Muscle of leg (tissue), 11 donors: Measurements from ENCODE around the gene LRRC8D. TPM values are rescaled to one million over a fixed set of nuclear protein-coding genes. Genes with fewer than 3 reads are reported as not detected.
A peak's percentile ranks its signal among the peaks of the same experiment; 100 is the strongest.
"Not testable (repeated sequence)": the region's sequence is repeated elsewhere in the genome, so short reads cannot be mapped to it uniquely, and the experiment has no call there.

Source experiments
- DNase-seq: peaks from one replicate; pipeline ENCODE4 v3.0.0; 2013
- H3K27ac ChIP-seq: one replicate; pipeline ENCODE4 v1.5.1; 2013; ENCODE audit warnings: mild to moderate bottlenecking, low read length, control low read depth
- H3K27me3 ChIP-seq: one replicate; pipeline ENCODE4 v1.6.1; 2013; ENCODE audit warnings: low read length; ENCODE audit not compliant: control insufficient read depth, insufficient read depth
- H3K36me3 ChIP-seq: one replicate; pipeline ENCODE4 v1.6.1; 2013; ENCODE audit warnings: low read length; ENCODE audit not compliant: control insufficient read depth, insufficient read depth
- H3K4me1 ChIP-seq: one replicate; pipeline ENCODE4 v1.6.1; 2013; ENCODE audit warnings: low read length; ENCODE audit not compliant: control insufficient read depth, insufficient read depth
- H3K4me3 ChIP-seq: one replicate; pipeline ENCODE4 v1.5.1; 2013; ENCODE audit warnings: low read length, control low read depth
- H3K9me3 ChIP-seq: replicated peaks from 2 replicates; pipeline ENCODE4 v1.6.1; 2013; ENCODE audit warnings: low read depth, low read length; ENCODE audit not compliant: control insufficient read depth
- WGBS: methylation state at CpG from one replicate; pipeline ENCODE4 v1.1.5; 2013; ENCODE audit warnings: missing lambda C conversion rate; ENCODE audit not compliant: insufficient coverage; 5-methylcytosine and 5-hydroxymethylcytosine counted together
- polyA plus RNA-seq, 8 donors: library from polyadenylated mRNA; unstranded; fragments of 120-200 nt; gene quantifications; one replicate each; pipeline versions ENCODE4 v1.2.1 to v1.2.3, GENCODE V29; 2013; ENCODE audit warnings: inconsistent platforms in 1 of 8, low replicate concordance in 1 of 8; ENCODE audit not compliant: insufficient read length in 8 of 8, insufficient read depth in 1 of 8
- total RNA-seq: library from RNA; stranded (reverse); fragments of 120-200 nt; gene quantifications from one replicate; pipeline ENCODE4 v1.2.4, GENCODE V29; 2013

LRRC8D gene
- total and polyA plus RNA-seq, 9 donors = 6.2 to 10.5 (median 7.6) TPM

DNA sequence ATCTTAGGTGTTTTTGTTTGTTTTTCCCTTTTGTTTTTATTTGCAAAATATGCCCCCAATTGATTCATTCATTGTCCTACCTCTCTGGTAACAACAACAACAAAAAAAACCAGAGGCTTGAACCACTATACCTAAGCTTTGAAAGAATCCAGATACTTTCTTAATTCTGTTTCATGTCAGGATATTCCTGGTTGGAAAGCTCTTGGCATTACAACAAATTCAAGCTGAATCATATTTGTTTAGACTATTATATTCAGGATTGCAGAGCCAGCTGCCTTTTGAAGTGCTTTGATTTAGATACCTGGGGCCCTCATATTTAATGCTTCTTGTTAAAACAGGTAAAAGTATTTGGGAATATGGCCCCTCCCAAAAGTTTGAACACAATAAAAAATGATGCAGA is 151.2 kb downstream of the LRRC8D start:
- Histone ChIP-seq H3K27me3 (no peaks in the 10 kb centered on the region), H3K4me1 (peaks cover 2% of the 10 kb centered on the region), H3K27ac (no peak overlapping the region), H3K9me3 (no peaks in the 10 kb centered on the region), H3K4me3 (no peak overlapping the region), H3K36me3 (no peaks in the 10 kb centered on the region)
- no peak for DNase-seq

DNA sequence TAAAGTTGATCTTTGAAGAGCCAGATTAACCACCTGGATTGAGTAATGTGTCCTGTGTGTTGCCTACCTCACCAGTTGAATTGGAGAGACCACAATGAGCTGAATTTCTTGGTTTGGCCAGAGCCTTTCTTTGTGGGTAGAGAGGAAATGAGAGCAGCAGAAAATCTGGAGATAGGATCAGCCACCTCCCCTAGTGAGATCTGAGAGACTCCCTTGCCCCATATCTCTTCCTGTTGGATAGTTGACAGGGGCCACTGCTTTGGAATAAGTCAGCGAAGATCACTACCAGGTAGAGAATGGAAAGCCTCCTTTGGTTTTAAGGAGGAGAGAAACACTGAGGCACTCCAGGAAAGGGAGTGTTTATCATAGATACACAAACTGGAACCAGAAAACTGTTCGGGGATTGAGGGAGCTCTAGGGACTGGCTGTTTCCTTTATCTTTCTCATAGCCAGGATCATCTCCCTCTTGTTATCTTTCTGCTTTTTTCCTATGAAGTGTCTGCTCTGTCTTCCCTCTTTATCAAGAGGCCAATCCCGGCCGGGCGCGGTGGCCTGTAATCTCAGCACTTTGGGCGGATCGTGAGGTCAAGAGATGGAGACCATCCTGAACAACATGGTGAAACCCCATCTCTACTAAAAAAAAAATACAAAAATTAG is 152.8 kb downstream of the LRRC8D start:
- Histone ChIP-seq H3K4me3 (no peak overlapping the region), H3K27ac (no peak overlapping the region), H3K36me3 (no peaks in the 10 kb centered on the region), H3K4me1 (peaks cover 2% of the 10 kb centered on the region), H3K9me3 (no peaks in the 10 kb centered on the region), H3K27me3 (no peaks in the 10 kb centered on the region)
- no CpG with 5 or more reads among the region's 8 CpGs for WGBS
- DNase-seq = no peak

DNA sequence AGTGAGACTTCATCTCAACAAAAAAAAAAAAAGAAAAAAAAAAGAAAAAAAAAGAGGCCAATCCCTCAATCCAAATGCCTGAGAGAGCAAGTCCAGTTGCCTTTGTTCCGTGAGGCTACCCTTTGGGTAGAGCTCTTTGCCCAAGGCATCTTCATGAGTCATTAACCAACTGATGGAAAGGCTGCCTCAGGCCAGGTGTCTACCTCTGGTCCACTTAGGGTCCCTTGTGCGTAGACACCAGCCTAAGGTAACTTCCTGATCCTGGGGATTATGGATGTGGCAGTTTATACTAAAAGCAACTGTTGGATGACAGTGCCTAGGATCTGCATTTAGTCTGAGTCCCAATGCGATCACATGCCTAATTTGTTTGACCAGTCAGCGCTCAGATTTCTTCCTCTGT is 153.4 kb downstream of the LRRC8D start:
- Histone ChIP-seq H3K27me3 (no peaks in the 10 kb centered on the region), H3K9me3 (no peaks in the 10 kb centered on the region), H3K4me1 (peaks cover 2% of the 10 kb centered on the region), H3K4me3 (no peak overlapping the region), H3K36me3 (no peaks in the 10 kb centered on the region), H3K27ac (peak overlapping the region; percentile 20)
- 100% methylated on average over 2 of the region's 4 CpGs for WGBS
- no peak for DNase-seq

DNA sequence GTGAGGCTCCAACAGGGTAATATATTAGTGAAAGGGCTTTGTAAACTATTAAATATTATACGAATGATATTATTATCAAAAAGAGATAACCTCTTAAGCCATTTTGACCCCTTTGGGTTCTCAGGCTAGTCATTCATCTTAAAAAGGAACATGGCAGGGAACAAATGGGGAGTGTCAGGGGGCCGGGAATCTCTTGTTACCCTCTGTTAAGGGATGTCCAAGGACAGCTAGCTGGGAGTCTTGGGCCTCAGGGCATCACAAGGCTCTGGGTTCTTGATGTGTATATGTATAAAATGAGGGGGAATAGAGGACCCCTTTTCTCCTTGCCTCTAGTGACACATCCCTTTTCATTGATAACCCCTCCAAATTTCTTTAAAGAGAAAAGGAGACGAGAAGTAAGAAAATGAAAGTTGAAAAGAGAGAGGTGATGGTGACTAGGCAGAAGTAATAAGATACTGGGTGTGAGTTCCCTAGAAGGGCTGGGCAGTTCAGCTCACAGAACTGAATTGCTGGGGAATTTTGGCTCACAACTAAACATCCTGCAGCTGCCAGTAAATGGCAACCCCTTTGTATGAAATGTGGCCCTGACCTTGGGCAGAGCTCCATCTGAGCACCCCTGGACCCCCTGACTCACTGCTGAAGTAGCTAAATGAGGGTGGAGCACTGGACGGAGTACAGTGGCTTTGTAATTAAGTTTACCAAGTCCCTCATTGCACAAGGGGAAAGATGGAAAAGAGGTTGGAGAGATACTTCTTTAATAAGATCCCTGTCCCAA is 154.1 kb downstream of the LRRC8D start:
- WGBS = no CpG with 5 or more reads among the region's 4 CpGs

DNA sequence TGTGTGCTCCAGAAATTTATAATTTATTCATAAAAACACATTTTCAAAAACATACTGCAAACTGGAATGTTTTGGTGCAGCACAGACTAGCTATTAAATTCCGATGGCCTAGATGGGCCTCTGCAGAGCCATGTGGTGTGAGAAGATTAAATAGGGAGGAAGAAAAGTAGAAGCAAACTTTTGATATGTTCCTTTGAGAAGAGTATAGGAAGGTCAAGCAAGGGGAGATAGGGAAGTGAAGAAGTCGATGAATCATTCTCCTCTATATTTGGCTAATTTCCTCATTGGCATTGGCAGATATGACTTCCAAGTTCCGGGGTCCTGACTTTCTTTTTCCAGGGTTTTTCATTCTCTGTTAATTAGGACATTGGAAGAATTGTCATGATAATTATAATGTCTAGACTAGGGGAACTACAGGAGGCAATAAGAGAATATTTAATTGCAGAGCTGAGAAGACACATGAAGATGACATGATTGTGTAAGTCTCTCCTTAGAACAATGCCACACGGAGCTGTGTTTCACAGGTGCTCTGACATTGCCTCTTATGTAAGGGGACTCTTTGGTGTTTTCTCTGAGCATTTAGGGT is 154.8 kb downstream of the LRRC8D start:
- no peak for DNase-seq
- 100% methylated on average over 1 of the region's 4 CpGs for WGBS
- no peaks in the 10 kb centered on the region for H3K27me3 ChIP-seq
- no peaks in the 10 kb centered on the region for H3K9me3 ChIP-seq
- peaks cover 2% of the 10 kb centered on the region for H3K4me1 ChIP-seq
- no peaks in the 10 kb centered on the region for H3K36me3 ChIP-seq
- no peak overlapping the region for H3K27ac ChIP-seq
- H3K4me3 ChIP-seq = no peak overlapping the region

More for the DNA sequence above, 154.1 kb downstream of the LRRC8D start:
- no peak overlapping the region for H3K4me3 ChIP-seq
- no peaks in the 10 kb centered on the region for H3K36me3 ChIP-seq
- no peaks in the 10 kb centered on the region for H3K9me3 ChIP-seq
- peak overlapping the region; percentile 20 for H3K27ac ChIP-seq
- peak; percentile 24 for DNase-seq
- peaks cover 2% of the 10 kb centered on the region for H3K4me1 ChIP-seq
- no peaks in the 10 kb centered on the region for H3K27me3 ChIP-seq

DNA sequence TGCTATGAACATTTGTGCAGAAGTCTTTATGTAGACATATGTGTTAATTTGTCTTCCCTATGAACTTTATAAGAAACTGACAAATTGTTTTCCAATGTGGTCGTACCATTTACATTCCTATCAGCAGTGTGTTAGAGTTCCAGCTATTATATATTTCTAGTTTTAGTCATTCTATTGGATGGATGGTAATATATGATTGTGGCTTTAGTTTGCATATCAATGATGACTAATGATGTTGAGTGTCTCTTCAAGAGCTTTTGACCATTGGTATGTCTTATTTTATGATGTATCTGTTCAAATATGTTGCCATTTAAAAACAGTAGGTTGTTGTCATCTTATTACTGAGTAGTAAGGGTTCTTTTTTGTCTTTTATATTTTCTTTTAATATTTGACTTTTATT is 157.9 kb downstream of the LRRC8D start:
- no CpG with 5 or more reads among the region's 1 CpG for WGBS
- no peak for DNase-seq
- Histone ChIP-seq H3K36me3 (no peaks in the 10 kb centered on the region), H3K9me3 (no peaks in the 10 kb centered on the region), H3K27me3 (no peaks in the 10 kb centered on the region), H3K27ac (no peak overlapping the region), H3K4me3 (no peak overlapping the region), H3K4me1 (peaks cover 2% of the 10 kb centered on the region)

DNA sequence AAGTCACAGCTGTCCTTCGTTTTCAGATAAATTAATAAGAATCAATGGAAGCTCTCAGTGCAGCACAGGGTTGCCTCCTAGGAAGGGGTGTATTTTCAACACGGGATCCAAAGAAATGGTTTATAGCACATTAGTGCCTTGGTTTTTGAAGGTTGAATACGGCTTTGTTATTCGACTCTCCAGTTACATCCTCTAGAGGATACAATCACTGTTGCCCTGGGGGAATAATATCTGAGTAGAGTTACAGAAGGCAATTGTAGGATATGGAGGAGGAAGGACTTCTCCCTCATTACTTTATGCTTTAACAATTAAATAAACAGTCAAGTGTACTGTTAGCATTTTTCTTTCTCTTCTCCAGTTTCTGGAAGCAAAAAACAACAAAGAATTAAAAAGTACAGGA is 159.8 kb downstream of the LRRC8D start:
- Histone ChIP-seq H3K4me1 (no peaks in the 10 kb centered on the region), H3K9me3 (no peaks in the 10 kb centered on the region), H3K36me3 (no peaks in the 10 kb centered on the region), H3K27me3 (no peaks in the 10 kb centered on the region), H3K4me3 (no peak overlapping the region), H3K27ac (no peak overlapping the region)
- WGBS = 48% methylated on average over 2 of the region's 4 CpGs
- no peak for DNase-seq

DNA sequence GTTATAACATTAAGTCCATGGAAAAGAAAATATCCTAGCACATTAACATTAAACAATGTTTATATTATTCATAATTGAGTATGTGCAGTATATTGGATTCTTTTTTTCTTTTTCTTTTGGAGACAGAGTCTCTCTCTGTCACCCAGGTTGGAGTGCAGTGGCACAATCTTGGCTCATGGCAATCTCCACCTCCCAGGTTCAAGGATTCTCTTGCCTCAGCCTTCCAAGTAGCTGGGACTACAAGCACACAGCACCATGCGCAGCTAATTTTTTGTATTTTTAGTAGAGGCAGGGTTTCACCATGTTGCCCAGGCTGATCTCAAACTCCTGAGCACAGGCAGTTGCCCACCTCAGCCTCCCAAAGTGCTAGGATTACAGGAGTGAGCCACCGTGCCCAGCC is 162.0 kb downstream of the LRRC8D start:
- not testable (repeated sequence) for H3K4me3 ChIP-seq, H3K4me1 ChIP-seq, H3K27me3 ChIP-seq, H3K27ac ChIP-seq, DNase-seq, H3K36me3 ChIP-seq, H3K9me3 ChIP-seq
- no CpG with 5 or more reads among the region's 2 CpGs for WGBS

DNA sequence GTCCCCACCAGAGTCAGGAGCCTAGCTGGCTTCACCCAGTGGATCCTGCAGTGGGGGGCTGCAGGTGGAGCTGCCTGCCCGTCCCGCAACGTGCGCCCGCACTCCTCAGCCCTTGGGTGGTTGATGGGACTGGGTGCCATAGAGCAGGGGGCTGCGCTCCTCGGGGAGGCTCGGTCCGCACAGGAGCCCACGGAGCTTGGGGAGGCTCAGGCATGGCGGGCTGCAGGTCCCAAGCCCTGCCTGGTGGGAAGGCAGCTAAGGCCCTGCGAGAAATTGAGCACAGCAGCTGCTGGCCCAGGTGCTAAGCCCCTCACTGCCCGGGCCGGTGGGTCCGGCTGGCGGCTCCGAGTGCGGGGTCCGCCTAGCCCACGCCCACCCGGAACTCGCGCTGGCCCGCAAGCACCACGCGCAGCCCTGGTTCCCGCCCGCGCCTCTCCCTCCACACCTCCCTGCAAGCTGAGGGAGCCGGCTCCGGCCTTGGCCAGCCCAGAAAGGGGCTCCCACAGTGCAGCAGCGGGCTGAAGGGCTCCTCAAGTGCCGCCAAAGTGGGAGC is 163.8 kb downstream of the LRRC8D start:
- H3K36me3 ChIP-seq, H3K27ac ChIP-seq, H3K4me3 ChIP-seq, H3K27me3 ChIP-seq, DNase-seq, H3K4me1 ChIP-seq, H3K9me3 ChIP-seq: not testable (repeated sequence)
- WGBS = 97% methylated on average over 14 of the region's 33 CpGs

DNA sequence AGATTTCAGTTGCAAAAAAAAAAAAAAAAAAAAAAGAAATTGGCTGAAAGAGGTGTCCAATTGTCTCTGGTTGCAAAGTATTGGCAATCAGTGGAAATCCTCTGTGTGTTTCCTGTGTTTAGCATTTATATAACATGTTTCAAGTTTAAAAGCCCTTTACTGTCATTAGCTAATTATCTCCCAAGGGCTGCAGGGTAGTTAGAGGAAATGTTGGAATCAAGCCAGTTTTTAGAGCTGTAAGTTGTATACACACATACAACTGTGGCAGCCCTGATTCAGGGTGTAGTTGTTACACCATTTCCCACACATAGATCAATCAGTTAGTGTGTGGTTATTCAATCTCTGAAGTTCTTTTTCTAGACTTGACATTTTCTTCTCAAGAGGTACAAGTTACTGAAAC is 165.2 kb downstream of the LRRC8D start:
- no peaks in the 10 kb centered on the region for H3K36me3 ChIP-seq
- H3K4me3 ChIP-seq = no peak overlapping the region
- H3K27me3 ChIP-seq = no peaks in the 10 kb centered on the region
- H3K27ac ChIP-seq = no peak overlapping the region
- H3K4me1 ChIP-seq = no peaks in the 10 kb centered on the region
- H3K9me3 ChIP-seq = no peaks in the 10 kb centered on the region
- DNase-seq = no peak
